Measurements from ENCODE around the gene ALX3.
A peak's percentile ranks its signal among the peaks of the same experiment; 100 is the strongest.

The ALX3 gene

DNA sequence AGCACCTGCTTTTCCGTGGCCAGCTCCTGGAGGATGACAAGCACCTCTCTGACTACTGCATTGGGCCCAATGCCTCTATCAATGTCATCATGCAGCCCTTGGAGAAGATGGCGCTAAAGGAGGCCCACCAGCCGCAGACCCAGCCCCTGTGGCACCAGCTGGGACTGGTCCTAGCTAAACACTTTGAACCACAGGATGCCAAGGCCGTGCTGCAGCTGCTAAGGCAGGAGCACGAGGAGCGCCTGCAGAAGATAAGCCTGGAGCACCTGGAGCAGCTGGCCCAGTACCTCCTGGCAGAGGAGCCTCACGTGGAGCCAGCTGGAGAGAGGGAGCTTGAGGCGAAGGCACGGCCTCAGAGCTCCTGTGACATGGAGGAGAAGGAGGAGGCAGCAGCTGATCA is 42.2 kb upstream of the ALX3 start:
- Mint-ChIP-seq H3K4me1 (no peaks in the 10 kb centered on the region), H3K4me3 (no peak overlapping the region), H3K36me3 (ENCODE audit: low read depth) (no peaks in the 10 kb centered on the region), H3K9me3 (no peaks in the 10 kb centered on the region), H3K27ac (no peak overlapping the region), H3K27me3 (ENCODE audit: low read depth) (peaks cover 88% of the 10 kb centered on the region)
- TF ChIP-seq, protein P1, sequence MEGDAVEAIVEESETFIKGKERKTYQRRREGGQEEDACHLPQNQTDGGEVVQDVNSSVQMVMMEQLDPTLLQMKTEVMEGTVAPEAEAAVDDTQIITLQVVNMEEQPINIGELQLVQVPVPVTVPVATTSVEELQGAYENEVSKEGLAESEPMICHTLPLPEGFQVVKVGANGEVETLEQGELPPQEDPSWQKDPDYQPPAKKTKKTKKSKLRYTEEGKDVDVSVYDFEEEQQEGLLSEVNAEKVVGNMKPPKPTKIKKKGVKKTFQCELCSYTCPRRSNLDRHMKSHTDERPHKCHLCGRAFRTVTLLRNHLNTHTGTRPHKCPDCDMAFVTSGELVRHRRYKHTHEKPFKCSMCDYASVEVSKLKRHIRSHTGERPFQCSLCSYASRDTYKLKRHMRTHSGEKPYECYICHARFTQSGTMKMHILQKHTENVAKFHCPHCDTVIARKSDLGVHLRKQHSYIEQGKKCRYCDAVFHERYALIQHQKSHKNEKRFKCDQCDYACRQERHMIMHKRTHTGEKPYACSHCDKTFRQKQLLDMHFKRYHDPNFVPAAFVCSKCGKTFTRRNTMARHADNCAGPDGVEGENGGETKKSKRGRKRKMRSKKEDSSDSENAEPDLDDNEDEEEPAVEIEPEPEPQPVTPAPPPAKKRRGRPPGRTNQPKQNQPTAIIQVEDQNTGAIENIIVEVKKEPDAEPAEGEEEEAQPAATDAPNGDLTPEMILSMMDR (IDR thresholded peaks at IDR 0.05; ENCODE audit: unreplicated experiment in 3 of 3), result no peak

DNA sequence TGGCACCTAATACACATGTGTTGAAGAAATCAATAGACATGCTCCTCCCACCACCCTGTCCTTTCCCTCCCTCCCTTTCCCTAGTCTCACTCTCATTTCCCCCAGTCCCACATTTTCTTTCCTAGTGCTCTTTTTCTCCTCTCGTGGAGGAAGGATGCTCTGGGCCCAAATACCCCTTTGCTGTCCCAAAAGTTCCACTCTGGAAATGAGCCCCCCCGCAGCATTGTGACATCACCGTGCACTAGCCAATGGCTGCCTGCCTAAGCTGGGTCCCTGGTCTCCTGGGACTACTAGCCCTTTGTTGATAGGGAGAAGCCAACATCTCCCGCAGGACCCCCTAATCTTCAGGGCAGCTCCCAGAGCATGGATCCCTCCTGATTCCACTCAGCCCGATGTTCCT is 41.7 kb upstream of the ALX3 start, which contains the start of gene UBL4B:
UBL4B (plus strand) TSS at position 301 of the 400 bp plus-strand sequence; CDS start at position 393, 92 bp downstream.
- TF ChIP-seq, protein P1 (IDR thresholded peaks at IDR 0.05; ENCODE audit: unreplicated experiment in 3 of 3), result no peak
- H3K9me3 Mint-ChIP-seq, result no peaks in the 10 kb centered on the region
- no peaks in the 10 kb centered on the region for H3K36me3 Mint-ChIP-seq (ENCODE audit: low read depth)
- H3K27ac Mint-ChIP-seq, result no peak within 1 kb of the TSS
- no peaks in the 10 kb centered on the region for H3K4me1 Mint-ChIP-seq
- H3K27me3 Mint-ChIP-seq (ENCODE audit: low read depth), result peaks cover 86% of the 10 kb centered on the region
- no peak within 1 kb of the TSS for H3K4me3 Mint-ChIP-seq

DNA sequence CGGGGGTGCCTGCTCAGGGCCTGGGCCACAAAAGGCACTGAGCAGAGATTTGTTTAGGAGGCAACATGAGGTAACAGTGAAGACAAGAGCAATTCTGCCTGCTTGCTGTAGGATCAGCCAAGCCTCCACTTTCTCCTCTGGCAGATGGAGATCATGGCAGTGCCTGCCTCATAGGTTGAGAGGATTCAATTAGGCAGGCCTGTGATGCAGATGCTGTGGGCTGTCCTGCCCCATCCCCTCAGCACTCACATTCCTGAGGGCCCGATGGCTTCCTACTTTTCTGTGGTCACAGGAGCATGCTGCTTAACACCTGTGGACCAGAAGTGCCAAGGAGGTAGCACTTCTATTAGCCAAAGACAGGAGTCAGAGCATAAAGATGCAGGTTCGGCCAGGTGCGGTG is 40.6 kb upstream of the ALX3 start:
- peaks cover 2% of the 10 kb centered on the region for H3K4me1 Mint-ChIP-seq
- H3K27ac Mint-ChIP-seq, result no peak overlapping the region

DNA sequence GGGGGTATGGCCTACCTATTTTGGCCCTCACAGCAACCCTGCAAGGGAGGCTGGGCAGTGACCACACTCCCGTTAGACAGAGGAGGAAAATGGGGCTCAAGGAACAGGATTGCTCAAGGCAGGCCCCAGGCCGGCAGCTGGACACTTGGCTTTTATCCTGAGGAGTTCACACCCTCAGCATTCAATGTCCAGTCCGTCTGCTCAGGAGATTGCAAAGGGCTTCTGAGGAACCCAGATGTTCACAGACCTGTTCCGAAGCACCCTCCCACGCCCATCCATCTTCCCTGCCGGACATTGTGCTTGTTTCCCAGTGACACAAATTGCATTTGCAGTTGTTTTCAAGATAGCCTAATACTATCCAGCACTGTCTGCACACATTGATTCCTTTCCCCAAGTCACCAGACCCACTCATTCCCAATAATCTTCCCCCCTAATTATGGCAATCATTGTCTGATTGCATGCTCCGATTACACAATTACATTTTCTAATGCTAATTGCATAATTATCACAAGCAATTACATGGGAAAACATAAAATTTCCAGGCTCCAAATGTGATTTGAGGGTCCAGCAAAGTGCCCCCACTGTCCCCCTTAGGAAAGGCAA is 37.5 kb upstream of the ALX3 start:
- Mint-ChIP-seq H3K4me1 (peaks cover 4% of the 10 kb centered on the region), H3K27me3 (ENCODE audit: low read depth) (peaks cover 56% of the 10 kb centered on the region), H3K4me3 (no peak overlapping the region), H3K27ac (no peak overlapping the region), H3K9me3 (no peaks in the 10 kb centered on the region), H3K36me3 (ENCODE audit: low read depth) (no peaks in the 10 kb centered on the region)
- TF ChIP-seq, protein P1 (IDR thresholded peaks at IDR 0.05; ENCODE audit: unreplicated experiment in 3 of 3), result no peak

More for the DNA sequence above, 40.6 kb upstream of the ALX3 start:
- peaks cover 78% of the 10 kb centered on the region for H3K27me3 Mint-ChIP-seq (ENCODE audit: low read depth)
- H3K9me3 Mint-ChIP-seq, result no peaks in the 10 kb centered on the region
- TF ChIP-seq, protein P1 (IDR thresholded peaks at IDR 0.05; ENCODE audit: unreplicated experiment in 3 of 3), result no peak
- no peak overlapping the region for H3K4me3 Mint-ChIP-seq
- no peaks in the 10 kb centered on the region for H3K36me3 Mint-ChIP-seq (ENCODE audit: low read depth)

DNA sequence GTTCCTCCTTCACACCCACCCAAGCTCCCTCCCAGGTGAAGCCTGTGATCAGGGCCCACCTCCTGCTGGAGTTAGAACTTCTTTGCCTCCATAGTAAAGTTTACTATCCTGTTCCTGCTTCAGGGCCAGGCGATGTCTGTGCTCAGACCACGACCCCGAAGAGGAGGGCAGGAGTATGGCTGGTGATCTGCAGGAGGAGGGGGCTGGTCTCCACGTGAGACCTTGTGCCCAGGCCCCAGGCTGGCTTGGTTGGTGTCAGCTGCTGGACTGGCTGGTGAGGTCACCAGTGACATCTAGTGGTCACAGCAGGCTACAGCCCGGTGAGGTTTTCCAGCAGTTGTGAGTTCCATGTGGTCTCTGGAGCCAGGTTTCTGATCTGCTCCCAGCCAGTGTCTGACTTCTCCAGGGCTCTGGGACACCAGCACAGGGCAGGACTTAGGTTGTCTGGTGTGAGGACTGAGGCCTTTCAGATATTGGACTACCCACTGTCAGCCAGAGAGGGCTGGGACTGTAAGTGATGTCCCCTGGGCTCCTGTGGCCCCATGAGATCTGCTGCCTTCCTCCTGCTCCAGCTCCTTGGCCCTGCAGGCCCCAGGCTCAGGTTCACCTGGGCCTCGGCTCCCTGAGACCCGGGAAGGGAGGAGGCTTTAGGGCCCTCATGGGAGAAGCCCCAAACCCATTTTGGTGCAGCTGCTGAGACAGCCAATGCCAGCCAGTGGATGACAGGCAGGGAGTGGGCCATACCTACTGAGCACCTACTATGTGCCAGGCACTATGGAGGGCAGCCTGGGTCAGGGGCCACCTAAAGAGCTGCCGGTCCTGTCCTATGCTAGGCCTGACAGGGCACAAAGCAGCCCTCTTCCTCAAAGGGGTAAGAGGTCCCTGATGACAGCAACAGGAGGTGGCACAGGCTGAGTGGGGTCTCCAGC is 35.8 kb upstream of the ALX3 start:
- TF ChIP-seq, protein P1 (IDR thresholded peaks at IDR 0.05; ENCODE audit: unreplicated experiment in 3 of 3), result peak; percentile 88 to 92 (median 90)
- Mint-ChIP-seq H3K4me3 (no peak overlapping the region), H3K27me3 (ENCODE audit: low read depth) (peaks cover 48% of the 10 kb centered on the region), H3K9me3 (no peaks in the 10 kb centered on the region), H3K36me3 (ENCODE audit: low read depth) (no peaks in the 10 kb centered on the region), H3K27ac (no peak overlapping the region), H3K4me1 (peaks cover 16% of the 10 kb centered on the region)

Data from nephron (organoid).